ENCODE results near the gene MED27. TPM values are rescaled to one million over a fixed set of nuclear protein-coding genes. Genes with fewer than 3 reads are reported as not detected.

The MED27 gene
- polyA plus RNA-seq, 1 experiment = 36.9 TPM

DNA sequence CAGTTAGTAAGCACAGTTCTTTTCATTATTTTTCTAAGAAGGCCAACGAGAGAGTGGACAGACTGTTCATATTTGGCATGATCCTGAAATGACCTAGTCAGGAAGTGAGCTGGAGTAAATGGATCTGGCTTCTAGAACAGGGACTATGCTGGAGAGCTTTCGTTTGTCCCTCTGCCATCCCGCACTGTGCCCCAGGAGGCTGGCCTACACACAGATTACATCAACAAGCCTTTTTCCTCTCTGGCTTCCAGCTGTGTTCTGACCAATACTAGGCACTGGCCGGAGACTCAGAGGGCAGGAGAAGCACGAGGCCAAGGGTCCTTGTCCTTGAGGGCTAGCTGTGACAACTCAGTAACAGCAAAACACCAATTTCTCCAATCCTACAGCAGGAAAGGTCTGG is 127.8 kb downstream of the MED27 start:
- CTCF ChIA-PET = interaction anchor here (0.6 to 1.4 kb wide), 2 partner anchors 9 to 21 kb away, joined by 3 read pairs; no protein-coding TSS in a partner anchor
- TF ChIP-seq, protein P1, sequence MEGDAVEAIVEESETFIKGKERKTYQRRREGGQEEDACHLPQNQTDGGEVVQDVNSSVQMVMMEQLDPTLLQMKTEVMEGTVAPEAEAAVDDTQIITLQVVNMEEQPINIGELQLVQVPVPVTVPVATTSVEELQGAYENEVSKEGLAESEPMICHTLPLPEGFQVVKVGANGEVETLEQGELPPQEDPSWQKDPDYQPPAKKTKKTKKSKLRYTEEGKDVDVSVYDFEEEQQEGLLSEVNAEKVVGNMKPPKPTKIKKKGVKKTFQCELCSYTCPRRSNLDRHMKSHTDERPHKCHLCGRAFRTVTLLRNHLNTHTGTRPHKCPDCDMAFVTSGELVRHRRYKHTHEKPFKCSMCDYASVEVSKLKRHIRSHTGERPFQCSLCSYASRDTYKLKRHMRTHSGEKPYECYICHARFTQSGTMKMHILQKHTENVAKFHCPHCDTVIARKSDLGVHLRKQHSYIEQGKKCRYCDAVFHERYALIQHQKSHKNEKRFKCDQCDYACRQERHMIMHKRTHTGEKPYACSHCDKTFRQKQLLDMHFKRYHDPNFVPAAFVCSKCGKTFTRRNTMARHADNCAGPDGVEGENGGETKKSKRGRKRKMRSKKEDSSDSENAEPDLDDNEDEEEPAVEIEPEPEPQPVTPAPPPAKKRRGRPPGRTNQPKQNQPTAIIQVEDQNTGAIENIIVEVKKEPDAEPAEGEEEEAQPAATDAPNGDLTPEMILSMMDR (IDR thresholded peaks at IDR 0.05; ENCODE audit: insufficient read depth, low read depth, low read length) = no peak
- POLR2A ChIA-PET = no interaction called here
- DNase-seq (ENCODE audit: low read depth) = peak; percentile 9
- Histone ChIP-seq H3K4me3 (ENCODE audit: low read depth, low read length) (no peak overlapping the region), H3K27me3 (ENCODE audit: control insufficient read depth, insufficient read depth, low read length) (no peaks in the 10 kb centered on the region), H3K36me3 (ENCODE audit: control insufficient read depth, insufficient read depth, low read length) (no peaks in the 10 kb centered on the region; the same call in 1 of the 2 replicates)

DNA sequence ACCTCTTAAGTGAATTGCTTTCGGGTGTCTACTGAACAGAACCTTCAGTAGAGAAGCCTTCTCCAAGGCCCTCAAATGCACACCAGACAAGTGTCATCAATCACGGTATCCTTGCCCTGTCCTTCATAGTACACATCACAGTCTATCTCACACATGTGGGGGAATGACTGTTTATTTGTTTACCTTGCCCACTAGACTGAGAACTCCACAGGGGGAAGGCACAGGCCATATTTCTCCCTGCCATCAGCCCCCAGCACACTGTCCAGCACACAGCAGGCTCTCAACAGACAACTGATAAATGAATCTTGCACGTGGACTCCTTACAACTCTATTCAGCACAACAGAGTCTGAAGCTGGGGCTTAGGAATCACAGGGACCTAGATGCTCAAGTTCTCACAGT is 128.5 kb downstream of the MED27 start:
- Histone ChIP-seq H3K27me3 (ENCODE audit: control insufficient read depth, insufficient read depth, low read length) (no peaks in the 10 kb centered on the region), H3K4me3 (ENCODE audit: low read depth, low read length) (no peak overlapping the region), H3K36me3 (ENCODE audit: control insufficient read depth, insufficient read depth, low read length) (no peaks in the 10 kb centered on the region; the same call in 1 of the 2 replicates)
- DNase-seq (ENCODE audit: low read depth) = no peak
- TF ChIP-seq, protein P1 (IDR thresholded peaks at IDR 0.05; ENCODE audit: insufficient read depth, low read depth, low read length) = no peak
- ChIA-PET CTCF (no interaction called here), POLR2A (no interaction called here)

DNA sequence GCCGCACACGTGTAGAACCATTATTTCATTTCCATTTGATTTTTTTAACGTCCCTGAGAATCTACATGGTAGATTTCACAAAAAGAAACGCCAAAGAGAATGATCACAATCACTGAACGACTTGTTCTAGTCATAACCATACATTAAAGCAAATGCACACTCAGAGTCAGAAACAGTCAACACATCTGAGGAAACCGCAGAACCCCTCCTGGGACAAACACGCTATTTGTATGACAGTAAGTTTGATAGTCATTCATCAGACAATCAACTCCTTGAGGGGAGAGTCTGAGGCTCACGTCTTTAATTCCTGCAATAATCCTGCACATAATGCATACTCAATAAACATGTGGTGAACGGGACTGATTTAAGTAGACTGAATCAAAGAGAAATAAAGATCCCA is 129.2 kb downstream of the MED27 start:
- TF ChIP-seq, protein P1 (IDR thresholded peaks at IDR 0.05; ENCODE audit: insufficient read depth, low read depth, low read length) = no peak
- no peak overlapping the region for H3K4me3 ChIP-seq (ENCODE audit: low read depth, low read length)
- no peaks in the 10 kb centered on the region; the same call in 1 of the 2 replicates for H3K36me3 ChIP-seq (ENCODE audit: control insufficient read depth, insufficient read depth, low read length)
- no peaks in the 10 kb centered on the region for H3K27me3 ChIP-seq (ENCODE audit: control insufficient read depth, insufficient read depth, low read length)
- POLR2A ChIA-PET = no interaction called here
- CTCF ChIA-PET = interaction anchor here (1.0 kb wide), 1 partner anchor 286 kb away, joined by 3 read pairs; no protein-coding TSS in a partner anchor
- DNase-seq (ENCODE audit: low read depth) = no peak

- POLR2A ChIA-PET = no interaction called here
- Histone ChIP-seq H3K4me3 (ENCODE audit: low read depth, low read length) (no peak overlapping the region), H3K36me3 (ENCODE audit: control insufficient read depth, insufficient read depth, low read length) (no peaks in the 10 kb centered on the region; the same call in 1 of the 2 replicates), H3K27me3 (ENCODE audit: control insufficient read depth, insufficient read depth, low read length) (no peaks in the 10 kb centered on the region)
- TF ChIP-seq, protein P1 (IDR thresholded peaks at IDR 0.05; ENCODE audit: insufficient read depth, low read depth, low read length) = no peak
- DNase-seq (ENCODE audit: low read depth) = no peak
- CTCF ChIA-PET = no interaction called here
Observed at GRCh38 chr9:131946180-131946579, 133.5 kb downstream of the MED27 start.

GRCh38 chr9:131943351-131943841 is 136.3 kb downstream of the MED27 start:
- no peak for DNase-seq (ENCODE audit: low read depth)
- TF ChIP-seq, protein P1 (IDR thresholded peaks at IDR 0.05; ENCODE audit: insufficient read depth, low read depth, low read length) = no peak
- CTCF ChIA-PET = interaction anchor here (0.7 kb wide), 1 partner anchor 9 kb away, joined by 3 read pairs; no protein-coding TSS in a partner anchor
- POLR2A ChIA-PET = no interaction called here
- Histone ChIP-seq H3K27me3 (ENCODE audit: control insufficient read depth, insufficient read depth, low read length) (no peaks in the 10 kb centered on the region), H3K36me3 (ENCODE audit: control insufficient read depth, insufficient read depth, low read length) (no peaks in the 10 kb centered on the region; the same call in 1 of the 2 replicates), H3K4me3 (ENCODE audit: low read depth, low read length) (no peak overlapping the region)
